ENCODE data around the gene NR1D2.
"Not testable (repeated sequence)": the region's sequence is repeated elsewhere in the genome, so short reads cannot be mapped to it uniquely, and the experiment has no call there.

Gene NR1D2

GRCh38 chr3:24005669-24006068 lies 60.6 kb downstream of the NR1D2 start:
- no peak for TF ChIP-seq CTCF (IDR thresholded peaks at IDR 0.05)
- Histone ChIP-seq H3K27ac (no peak overlapping the region), H3K4me1 (no peaks in the 10 kb centered on the region), H3K4me3 (no peak overlapping the region), H3K27me3 (no peaks in the 10 kb centered on the region), H3K36me3 (no peaks in the 10 kb centered on the region), H3K9me3 (no peaks in the 10 kb centered on the region)
- no peak for DNase-seq
- intact Hi-C loops (cut with DNase I; ENCODE audit: low total_unique reads) = no loop called here

GRCh38 chr3:24010834-24011233 lies 65.7 kb downstream of the NR1D2 start:
- H3K4me3 ChIP-seq; H3K27ac ChIP-seq; H3K27me3 ChIP-seq; H3K9me3 ChIP-seq; DNase-seq; H3K4me1 ChIP-seq; H3K36me3 ChIP-seq; intact Hi-C loops (cut with DNase I; ENCODE audit: low total_unique reads): not testable (repeated sequence)

- Histone ChIP-seq H3K36me3 (no peaks in the 10 kb centered on the region), H3K27ac (no peak overlapping the region), H3K4me3 (no peak overlapping the region), H3K9me3 (no peaks in the 10 kb centered on the region), H3K4me1 (peaks cover 0 to 13% (median 3%) of the 10 kb centered on the region in 4 donors), H3K27me3 (no peaks in the 10 kb centered on the region)
- DNase-seq = no peak
- TF ChIP-seq CTCF (IDR thresholded peaks at IDR 0.05) = no peak
- intact Hi-C loops (cut with DNase I; ENCODE audit: low total_unique reads) = no loop called here
These were observed 67.6 kb downstream of the NR1D2 start for GRCh38 chr3:24012589-24013269.

GRCh38 chr3:24017305-24017704 lies 72.2 kb downstream of the NR1D2 start:
- no peaks in the 10 kb centered on the region for H3K9me3 ChIP-seq
- H3K4me1 ChIP-seq = peaks cover 0 to 15% (median 3%) of the 10 kb centered on the region in 4 donors
- intact Hi-C loops (cut with DNase I; ENCODE audit: low total_unique reads) = no loop called here
- DNase-seq = no peak
- H3K4me3 ChIP-seq = no peak overlapping the region
- H3K27ac ChIP-seq = no peak overlapping the region
- no peaks in the 10 kb centered on the region for H3K36me3 ChIP-seq
- H3K27me3 ChIP-seq = no peaks in the 10 kb centered on the region
- no peak for TF ChIP-seq CTCF (IDR thresholded peaks at IDR 0.05)

GRCh38 chr3:24018784-24019570 lies 73.9 kb downstream of the NR1D2 start:
- intact Hi-C loops (cut with DNase I; ENCODE audit: low total_unique reads) = no loop called here

More at GRCh38 chr3:24018784-24019570, 73.9 kb downstream of the NR1D2 start:
- Histone ChIP-seq H3K4me1 (peaks cover 0 to 15% (median 3%) of the 10 kb centered on the region in 4 donors), H3K36me3 (no peaks in the 10 kb centered on the region), H3K27me3 (no peaks in the 10 kb centered on the region), H3K9me3 (no peaks in the 10 kb centered on the region), H3K4me3 (no peak overlapping the region), H3K27ac (no peak overlapping the region)
- DNase-seq = no peak
- no peak for TF ChIP-seq CTCF (IDR thresholded peaks at IDR 0.05)

Data from tibial artery (tissue), 4 donors.